K562 (cell line): Measurements from ENCODE around the gene PRKCE. TPM values are rescaled to one million over a fixed set of nuclear protein-coding genes. Genes with fewer than 3 reads are reported as not detected.

Experiments used
- ADNP ChIP-seq: fragments of 200-800 bp; sonication (Bioruptor generic); IDR thresholded peaks from 2 replicates; pipeline ENCODE4 v1.6.1; 2016; ENCODE audit warnings: missing genetic modification characterization, missing compliant biosample characterization
- AFF4 ChIP-seq: sonication (generic); formaldehyde crosslinking; IDR thresholded peaks from 2 replicates; pipeline ENCODE4 v1.8.0; 2023; ENCODE audit warnings: mild to moderate bottlenecking, missing genetic modification reagents
- HDAC1 ChIP-seq, 2 experiments: fragments of 450-650 bp; IDR thresholded peaks; 2 replicates each; pipeline ENCODE4 v1.6.1; 2016 to 2017; ENCODE audit warnings: inconsistent platforms in 1 of 2, mild to moderate bottlenecking in 1 of 2, moderate library complexity in 1 of 2
- STAT6 ChIP-seq: sonication (generic); formaldehyde crosslinking; IDR thresholded peaks from 2 replicates; pipeline ENCODE4 v1.8.1; 2023; ENCODE audit warnings: mild to moderate bottlenecking, missing genetic modification reagents
- ZNF740 ChIP-seq, 3 experiments: fragments of 200-800 bp in 1 of 3; sonication (Bioruptor generic) in 1 of 3; sonication (generic) in 1 of 3; formaldehyde crosslinking in 1 of 3; IDR thresholded peaks; 2 replicates each; pipeline versions ENCODE4 v1.6.1 to v1.8.0; 2016 to 2022; ENCODE audit warnings: mild to moderate bottlenecking in 2 of 3, missing compliant biosample characterization in 2 of 3, missing genetic modification characterization in 2 of 3, missing genetic modification reagents in 1 of 3
- polyA plus RNA-seq, 8 experiments: library from polyadenylated mRNA; depleted of rRNA in 4 of 8; stranded (reverse) in 5 of 8; unstranded in 3 of 8; fragments of >200 nt; fragmentation: Nextera tagmentation in 2 of 8; fragmentation: Illumina TruSeq in 1 of 8; extraction: Ambion mirVana in 2 of 8; extraction: Trizol in 1 of 8; gene quantifications; 2 replicates each; pipeline versions ENCODE4 v1.2.1 to v1.2.3, GENCODE V29; 2011 to 2014; ENCODE audit warnings: inconsistent platforms in 1 of 8, missing spikeins in 1 of 8
- total RNA-seq, 7 experiments: library from RNA; depleted of rRNA in 6 of 7; stranded (reverse); fragments of >200 nt in 6 of 7; fragmentation: Illumina TruSeq in 2 of 7; extraction: Trizol in 2 of 7; gene quantifications; 2 replicates each; pipeline versions ENCODE4 v1.2.1 to v1.2.3, GENCODE V29; 2011 to 2021; ENCODE audit warnings: low replicate concordance in 1 of 7

The PRKCE gene
- total and polyA plus RNA-seq, 9 of the 15 experiments (the other 6 are each of a cell fraction or from before 2014, with no cell fraction given) = 0.06 to 1.0 (median 0.22) TPM; not detected in 1

- TF ChIP-seq HDAC1 (IDR thresholded peaks at IDR 0.05) (no peak), ADNP (tag) (no peak), ZNF740 (CRISPR knock-in tag; IDR thresholded peaks at IDR 0.05) (no peak), ZNF740 (tag; IDR thresholded peaks at IDR 0.05) (no peak), STAT6 (no peak), AFF4 (CRISPR knock-in tag) (no peak)
- TF ChIP-seq, all 486 proteins: peak for 0
Observed at GRCh38 chr2:45754131-45755010, 102.9 kb downstream of the PRKCE start (continued).
